Stimulated activated CD8-positive, alpha-beta memory T cell treated with anti-CD3 and anti-CD28 coated beads, Interleukin-2, amount 100 ng/mL, for 1 hour (primary cell): ENCODE results near the gene MMAB.

Experiments
- DNase-seq, 2 donors: peaks; one replicate each; pipeline ENCODE4 v3.0.0-alpha.2; 2020; ENCODE audit warnings: low read depth in 2 of 2

MMAB gene

GRCh38 chr12:109583733-109584132 is 10.4 kb upstream of the MMAB start:
- DNase-seq: no peak

GRCh38 chr12:109582636-109583035 is 9.3 kb upstream of the MMAB start:
- DNase-seq: no peak

- DNase-seq: no peak
These were observed 8.6 kb upstream of the MMAB start for GRCh38 chr12:109581856-109582255.

- DNase-seq: no peak
These were observed 8.0 kb upstream of the MMAB start for GRCh38 chr12:109581334-109581691.

GRCh38 chr12:109580684-109581333 is 7.5 kb upstream of the MMAB start:
- no peak for DNase-seq

GRCh38 chr12:109580272-109580671 is 7.0 kb upstream of the MMAB start:
- no peak for DNase-seq

GRCh38 chr12:109579639-109580038 is 6.3 kb upstream of the MMAB start:
- no peak for DNase-seq

GRCh38 chr12:109578330-109578927 is 5.1 kb upstream of the MMAB start:
- DNase-seq: no peak

GRCh38 chr12:109577311-109577710 is 4.0 kb upstream of the MMAB start:
- no peak for DNase-seq

GRCh38 chr12:109575683-109576082 is 2.4 kb upstream of the MMAB start:
- DNase-seq: no peak

GRCh38 chr12:109573914-109574244 is 575 bp upstream of the MMAB start:
- DNase-seq: no peak

GRCh38 chr12:109572506-109572845 is 828 bp downstream of the MMAB start:
- DNase-seq: no peak

GRCh38 chr12:109571773-109572505 is 1.4 kb downstream of the MMAB start:
- DNase-seq: no peak

- DNase-seq: no peak
These were observed 4.8 kb downstream of the MMAB start for GRCh38 chr12:109568486-109568885.

- DNase-seq: no peak
These were observed 5.3 kb downstream of the MMAB start for GRCh38 chr12:109567967-109568366.

GRCh38 chr12:109567296-109567695 is 6.0 kb downstream of the MMAB start:
- no peak for DNase-seq

GRCh38 chr12:109566424-109566823 is 6.9 kb downstream of the MMAB start:
- no peak for DNase-seq

- DNase-seq: no peak
These were observed 9.7 kb downstream of the MMAB start for GRCh38 chr12:109563291-109564284.

GRCh38 chr12:109562871-109563270 is 10.4 kb downstream of the MMAB start:
- no peak for DNase-seq

- DNase-seq: no peak
These were observed 11.6 kb downstream of the MMAB start for GRCh38 chr12:109561711-109562030.

- no peak for DNase-seq
These were observed 12.2 kb downstream of the MMAB start for GRCh38 chr12:109560867-109561710.

GRCh38 chr12:109559601-109560000 is 13.7 kb downstream of the MMAB start:
- no peak for DNase-seq
